RWPE2 (cell line): ENCODE measurements around the gene MGMT.

Experiments
- ATAC-seq: fragments of 200-7000 bp; cut with Tn5 transposase; 3 replicates; pipeline ENCODE4 v1.9.1; 2021; ENCODE audit warnings: low read depth
- DNase-seq: peaks from one replicate; pipeline ENCODE4 v3.0.0-alpha.2; 2020; ENCODE audit warnings: low spot score
- H3K27ac ChIP-seq: fragments of 450-650 bp; 2 replicates; pipeline ENCODE4 v1.5.1; 2017; ENCODE audit warnings: mild to moderate bottlenecking; ENCODE audit not compliant: poor library complexity, severe bottlenecking
- H3K27me3 ChIP-seq: fragments of 250-450 bp; sonication (Bioruptor Pico); 2 replicates; pipeline ENCODE4 v1.5.1; 2021; ENCODE audit warnings: mild to moderate bottlenecking, moderate library complexity; ENCODE audit not compliant: insufficient read depth, poor library complexity, severe bottlenecking
- H3K36me3 ChIP-seq: fragments of 250-450 bp; sonication (Bioruptor Pico); 2 replicates; pipeline ENCODE4 v1.5.1; 2020; ENCODE audit warnings: low read depth, mild to moderate bottlenecking, moderate library complexity
- H3K4me1 ChIP-seq: fragments of 250-450 bp; sonication (Bioruptor Pico); 2 replicates; pipeline ENCODE4 v1.5.1; 2021; ENCODE audit warnings: mild to moderate bottlenecking, moderate library complexity; ENCODE audit not compliant: insufficient read depth, poor library complexity, severe bottlenecking
- H3K4me3 ChIP-seq: fragments of 250-450 bp; sonication (Bioruptor Pico); 2 replicates; pipeline ENCODE4 v1.5.1; 2021; ENCODE audit warnings: mild to moderate bottlenecking, moderate library complexity; ENCODE audit not compliant: severe bottlenecking
- H3K9me3 ChIP-seq: fragments of 250-450 bp; sonication (Bioruptor Pico); 2 replicates; pipeline ENCODE4 v1.5.1; 2021; ENCODE audit warnings: mild to moderate bottlenecking, moderate library complexity; ENCODE audit not compliant: severe bottlenecking
- CTCF ChIP-seq: fragments of 450-650 bp; IDR thresholded peaks from one replicate; pipeline ENCODE4 v1.5.1; 2017; ENCODE audit warnings: mild to moderate bottlenecking, moderate library complexity; ENCODE audit not compliant: poor library complexity, severe bottlenecking

Gene MGMT

GRCh38 chr10:129707406-129708388 lies 240.7 kb downstream of the MGMT start:
- no peaks in the 10 kb centered on the region for H3K9me3 ChIP-seq
- no peaks in the 10 kb centered on the region for H3K36me3 ChIP-seq
- no peak overlapping the region for H3K4me3 ChIP-seq
- no peak for DNase-seq
- no peak for ATAC-seq
- no peaks in the 10 kb centered on the region for H3K4me1 ChIP-seq
- no peaks in the 10 kb centered on the region for H3K27me3 ChIP-seq
- no peak overlapping the region for H3K27ac ChIP-seq
- no peak for TF ChIP-seq CTCF

- H3K4me1 ChIP-seq, result no peaks in the 10 kb centered on the region
- no peak for ATAC-seq
- no peaks in the 10 kb centered on the region for H3K27me3 ChIP-seq
- no peaks in the 10 kb centered on the region for H3K36me3 ChIP-seq
- H3K9me3 ChIP-seq, result no peaks in the 10 kb centered on the region
- TF ChIP-seq CTCF, result no peak
- H3K4me3 ChIP-seq, result no peak overlapping the region
- H3K27ac ChIP-seq, result no peak overlapping the region
- DNase-seq, result peak; percentile 22
Measured at GRCh38 chr10:129709101-129709500, 242.1 kb downstream of the MGMT start.

- Histone ChIP-seq H3K4me1 (no peaks in the 10 kb centered on the region), H3K36me3 (no peaks in the 10 kb centered on the region), H3K27ac (no peak overlapping the region), H3K27me3 (no peaks in the 10 kb centered on the region), H3K9me3 (no peaks in the 10 kb centered on the region), H3K4me3 (no peak overlapping the region)
- TF ChIP-seq CTCF, result no peak
- DNase-seq (peak; percentile 32), ATAC-seq (no peak)
Measured at GRCh38 chr10:129709627-129710509, 242.8 kb downstream of the MGMT start.

DNA sequence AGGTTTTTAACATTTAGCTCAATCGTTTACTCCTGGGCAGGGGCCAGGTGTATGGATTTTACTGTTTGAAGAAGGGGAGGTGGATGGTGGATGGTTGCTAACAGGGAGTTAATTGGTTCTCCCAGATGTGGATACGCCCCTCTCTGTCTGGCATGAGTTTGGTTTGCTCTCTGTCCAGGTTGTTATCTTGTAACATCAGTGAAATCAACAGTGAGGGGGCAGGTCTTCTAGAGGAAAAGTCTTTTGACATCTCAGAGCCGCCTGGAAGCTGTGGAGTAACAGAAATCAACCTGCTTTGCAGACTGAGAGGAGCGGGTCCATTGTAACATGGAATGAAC lies 243.4 kb downstream of the MGMT start:
- no peak for ATAC-seq
- DNase-seq, result no peak

More for the DNA sequence above, 243.4 kb downstream of the MGMT start:
- Histone ChIP-seq H3K27me3 (no peaks in the 10 kb centered on the region), H3K4me1 (no peaks in the 10 kb centered on the region), H3K36me3 (no peaks in the 10 kb centered on the region), H3K9me3 (no peaks in the 10 kb centered on the region), H3K27ac (no peak overlapping the region), H3K4me3 (no peak overlapping the region)
- TF ChIP-seq CTCF, result no peak
